ENCODE data around the gene FAM83E. TPM values are rescaled to one million over a fixed set of nuclear protein-coding genes. Genes with fewer than 3 reads are reported as not detected.

FAM83E gene
- total and polyA plus RNA-seq, 2 experiments from 2014 or later, result 1.0 to 2.3 TPM

GRCh38 chr19:48629297-48629598, 14.4 kb upstream of the FAM83E start:
- H3K27me3 Mint-ChIP-seq (ENCODE audit: insufficient read depth, low read depth, poor library complexity), result peaks cover 31% of the 10 kb centered on the region
- peak overlapping the region; percentile 69; the same call in 2 of the 3 replicates for H3K4me3 Mint-ChIP-seq
- Histone ChIP-seq H3K4me2 (peak overlapping the region; percentile 83), H3K36me3 (ENCODE audit: insufficient read depth) (no peaks in the 10 kb centered on the region), H3K79me2 (replicated peaks; ENCODE audit: insufficient read depth) (peaks cover 11% of the 10 kb centered on the region), H3K4me1 (ENCODE audit: insufficient read depth) (peaks cover 27% of the 10 kb centered on the region), H2AFZ (no peak overlapping the region), H3K4me3 (peak overlapping the region; percentile 52), H3K9me2 (ENCODE audit: insufficient read depth) (no peaks in the 10 kb centered on the region), H4K20me1 (replicated peaks; ENCODE audit: insufficient read depth) (peaks cover 13% of the 10 kb centered on the region), H3K27ac (ENCODE audit: low read depth) (peak overlapping the region; percentile 84; the same call in 1 of the 2 replicates), H3K27me3 (ENCODE audit: insufficient read depth) (no peaks in the 10 kb centered on the region), H3F3A (replicated peaks; ENCODE audit: low read depth) (peaks cover 31% of the 10 kb centered on the region; the same call in 1 of the 2 replicates)
- H3K27ac Mint-ChIP-seq, result peak overlapping the region; percentile 95
- ATAC-seq (peak; percentile 6), DNase-seq (ENCODE audit: low spot score) (no peak)
- H3K36me3 Mint-ChIP-seq (ENCODE audit: low read depth), result peaks cover 7% of the 10 kb centered on the region; the same call in 2 of the 3 replicates
- no peaks in the 10 kb centered on the region; the same call in 1 of the 3 replicates for H3K9me3 Mint-ChIP-seq
- H3K4me1 Mint-ChIP-seq, result peaks cover 34% of the 10 kb centered on the region
- peak; percentile 60 for TF ChIP-seq POLR2AphosphoS5 (IDR thresholded peaks at IDR 0.05; ENCODE audit: low read depth)
- TF ChIP-seq CREB1 (CRISPR knock-in tag; IDR thresholded peaks at IDR 0.05; ENCODE audit: low read depth), result no peak
- TF ChIP-seq CTCF (conservative IDR thresholded peaks at IDR 0.05; ENCODE audit: low read depth in 2 of 2), result peak in 1 of 2 experiments; percentile 21; a peak in 1 of 4 replicates
- TF ChIP-seq ZNF114 (CRISPR knock-in tag; IDR thresholded peaks at IDR 0.05), result no peak
- TF ChIP-seq NANOG (IDR thresholded peaks at IDR 0.05; ENCODE audit: borderline replicate concordance), result no peak
- TF ChIP-seq EZH2phosphoT487 (IDR thresholded peaks at IDR 0.05; ENCODE audit: unreplicated experiment), result no peak
- TF ChIP-seq ZNF462 (CRISPR knock-in tag; IDR thresholded peaks at IDR 0.05), result no peak
- no peak for TF ChIP-seq JUNB (IDR thresholded peaks at IDR 0.05; ENCODE audit: unreplicated experiment)
- TF ChIP-seq REST (IDR thresholded peaks at IDR 0.05; ENCODE audit: unreplicated experiment), result no peak
- TF ChIP-seq STAT1 (IDR thresholded peaks at IDR 0.05; ENCODE audit: unreplicated experiment), result no peak
- TF ChIP-seq ZNF331 (CRISPR knock-in tag; IDR thresholded peaks at IDR 0.05; ENCODE audit: low read depth), result no peak
- TF ChIP-seq ETS1 (IDR thresholded peaks at IDR 0.05), result no peak
- TF ChIP-seq EZH2 (IDR thresholded peaks at IDR 0.05; ENCODE audit: low read depth, unreplicated experiment), result no peak
